Stimulated activated CD8-positive, alpha-beta memory T cell treated with anti-CD3 and anti-CD28 coated beads, Interleukin-12 subunit alpha, Interleukin-12 subunit beta, amount 100 ng/mL, for 1 hour (primary cell): ENCODE data around the gene KCNQ1.

ENCODE experiments used
- DNase-seq: peaks from one replicate; pipeline ENCODE4 v3.0.0-alpha.2; 2020; ENCODE audit warnings: low read depth

The KCNQ1 gene

DNA sequence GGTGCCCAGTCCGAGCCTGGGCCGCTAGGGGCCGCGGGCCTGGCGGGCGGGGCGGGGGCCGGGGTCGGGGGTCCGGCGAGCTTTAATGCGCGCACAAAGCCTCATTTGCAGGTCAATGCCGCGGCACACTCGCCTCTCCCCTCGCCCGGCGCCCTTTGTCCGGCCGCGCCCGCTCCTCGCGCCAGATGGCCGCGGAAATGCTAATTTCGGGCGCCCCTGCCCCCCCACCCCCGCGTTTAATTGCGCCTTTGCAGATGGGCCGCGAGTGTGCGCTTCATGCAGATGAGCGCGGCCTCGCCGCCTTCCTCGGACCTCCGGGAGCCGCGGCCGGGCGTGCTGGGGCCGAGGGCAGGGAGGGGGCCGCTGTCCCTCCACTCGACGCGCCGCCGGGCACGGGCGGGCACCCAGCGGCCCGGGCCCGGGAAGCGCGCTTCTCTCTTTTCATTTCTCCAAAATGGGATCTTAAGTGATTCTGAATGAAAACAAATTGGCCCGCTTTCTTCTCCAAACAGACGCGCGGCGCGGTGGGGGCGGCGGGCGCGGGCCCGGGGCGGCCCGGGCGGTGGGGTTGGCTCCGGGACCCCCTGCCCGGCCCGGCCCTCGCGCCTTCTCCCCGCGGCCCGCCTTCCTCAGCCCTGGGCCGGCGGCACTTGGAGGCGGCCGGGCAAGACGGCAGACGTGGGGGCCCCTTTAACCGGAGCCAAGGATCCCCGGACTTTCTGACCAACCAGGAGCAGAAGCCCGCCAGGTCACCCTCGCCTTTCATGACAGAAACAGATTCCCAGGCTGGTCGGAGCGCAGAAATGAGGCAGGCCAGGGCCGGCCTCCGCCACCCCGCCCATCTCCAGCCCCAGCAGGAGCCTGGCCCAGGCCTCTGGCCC is 417.8 kb downstream of the KCNQ1 start:
- DNase-seq, result no peak

DNA sequence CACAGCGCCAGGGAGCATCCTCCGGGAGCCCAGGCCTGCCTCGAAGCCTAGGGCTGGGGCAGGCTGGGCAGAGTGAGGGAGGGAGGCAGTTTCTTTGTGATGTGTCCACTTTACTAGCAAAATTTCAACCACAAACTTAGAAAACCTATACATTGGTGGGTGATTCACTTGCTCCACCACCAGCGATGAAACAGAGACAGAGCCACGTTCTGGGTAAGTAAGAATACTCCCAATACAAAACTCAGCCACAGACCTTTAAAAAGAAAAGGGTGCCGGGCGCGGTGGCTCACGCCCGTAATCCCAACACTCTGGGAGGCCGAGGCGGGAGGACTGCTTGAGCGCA is 418.4 kb downstream of the KCNQ1 start:
- no peak for DNase-seq

DNA sequence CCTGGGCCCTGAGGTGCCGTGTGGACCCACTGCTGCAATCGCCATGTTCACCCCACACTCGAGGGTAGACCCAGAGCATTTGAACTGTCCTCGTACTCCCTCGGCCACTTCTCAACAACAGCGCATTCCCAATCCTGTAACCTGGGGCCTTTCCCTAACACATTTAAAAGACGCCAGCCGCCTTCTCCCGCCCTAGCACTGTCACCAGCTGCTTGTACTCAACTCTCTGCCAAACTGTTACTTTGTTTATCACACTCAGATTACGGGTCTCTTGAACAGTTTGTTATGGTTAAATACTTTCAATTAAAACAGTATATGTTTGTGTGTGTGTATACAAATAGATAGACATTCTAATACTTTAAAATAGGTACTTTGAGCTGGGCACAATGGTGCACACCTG is 420.1 kb downstream of the KCNQ1 start:
- no peak for DNase-seq

DNA sequence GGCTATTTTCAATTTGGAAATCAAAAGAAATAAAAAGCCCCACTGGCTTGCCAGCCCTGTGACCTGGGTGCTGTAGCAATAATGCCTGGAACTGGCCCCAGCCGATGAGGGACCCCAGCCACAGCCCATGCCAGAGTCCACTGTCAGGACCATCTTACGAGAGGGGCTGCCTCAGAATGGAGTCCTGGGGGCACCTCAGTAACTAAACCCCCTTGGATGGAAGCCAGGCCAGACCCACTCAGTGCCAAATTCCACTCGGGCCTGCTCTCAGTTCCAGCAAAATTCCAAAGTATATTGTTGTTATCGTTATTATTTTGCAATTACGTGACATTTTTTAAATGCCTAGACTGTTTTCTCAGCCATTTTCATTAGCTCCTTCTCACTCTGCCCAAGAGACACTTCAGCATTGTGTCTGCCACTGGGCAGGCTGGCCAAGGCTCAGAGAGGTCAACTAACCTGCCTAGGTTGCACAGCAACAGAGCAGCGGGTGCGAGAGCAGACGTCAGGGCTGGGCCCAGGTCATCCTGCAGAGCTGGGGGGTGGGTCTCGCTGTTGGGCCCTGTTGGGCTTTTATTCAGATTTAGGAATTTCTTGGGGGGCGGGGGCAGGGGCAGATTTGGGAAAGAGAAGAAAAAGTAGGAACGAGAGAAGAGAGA is 421.2 kb downstream of the KCNQ1 start:
- no peak for DNase-seq

DNA sequence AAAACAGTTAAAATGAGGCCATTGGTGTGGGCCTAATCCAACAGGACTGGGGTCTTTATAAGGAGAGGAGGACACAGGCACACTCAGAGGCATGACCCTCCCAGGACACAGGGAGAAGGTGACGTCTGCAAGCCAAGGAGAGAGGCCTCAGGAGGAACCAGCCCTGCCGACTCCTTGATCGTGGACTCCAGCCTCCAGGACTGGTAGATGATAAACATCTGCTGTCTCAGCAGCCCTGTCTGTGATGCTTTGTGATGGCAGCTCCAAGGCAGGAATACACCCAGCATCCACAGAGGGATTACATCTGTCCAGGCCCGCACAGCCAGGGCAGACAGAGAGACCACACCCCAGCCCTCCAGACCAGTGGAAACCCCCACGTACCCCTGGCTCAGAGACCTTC is 422.3 kb downstream of the KCNQ1 start:
- DNase-seq, result no peak

DNA sequence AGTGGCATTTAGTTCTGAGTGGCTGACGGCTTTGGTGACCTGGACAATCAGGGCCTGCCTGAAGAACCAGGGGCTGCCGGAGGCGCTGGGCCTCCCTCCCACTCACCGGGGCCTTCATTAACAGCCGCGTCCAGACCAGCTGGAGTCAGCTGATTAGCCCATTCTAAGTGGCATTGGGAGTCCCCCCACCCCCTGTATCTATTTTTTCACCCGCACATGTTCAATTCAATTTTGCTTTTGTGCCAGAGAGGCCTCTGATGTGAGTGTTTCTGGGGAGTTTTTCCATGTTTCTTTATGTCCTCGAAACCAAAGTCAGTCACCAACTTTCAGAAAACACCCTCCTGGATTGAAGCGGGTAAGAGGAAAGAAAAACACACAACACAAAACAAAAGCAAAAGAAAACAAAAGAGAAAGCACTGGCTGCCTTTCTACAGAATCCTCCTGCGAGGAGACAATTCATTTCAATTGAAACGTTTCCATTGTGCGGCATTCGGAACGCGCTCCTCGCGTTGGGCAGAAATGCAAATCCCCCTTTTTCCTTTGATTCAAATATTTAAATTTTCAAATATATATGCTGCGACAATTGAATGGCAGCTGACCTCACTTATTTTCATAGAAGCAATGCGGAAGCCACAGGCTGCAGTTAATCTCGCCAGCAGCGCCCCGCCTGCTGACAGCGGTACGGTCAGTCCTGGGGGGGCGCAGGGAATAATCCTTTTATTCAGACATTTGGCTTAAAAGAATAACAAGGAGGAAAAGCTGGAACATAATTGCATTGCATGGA is 423.1 kb downstream of the KCNQ1 start:
- DNase-seq, result no peak

DNA sequence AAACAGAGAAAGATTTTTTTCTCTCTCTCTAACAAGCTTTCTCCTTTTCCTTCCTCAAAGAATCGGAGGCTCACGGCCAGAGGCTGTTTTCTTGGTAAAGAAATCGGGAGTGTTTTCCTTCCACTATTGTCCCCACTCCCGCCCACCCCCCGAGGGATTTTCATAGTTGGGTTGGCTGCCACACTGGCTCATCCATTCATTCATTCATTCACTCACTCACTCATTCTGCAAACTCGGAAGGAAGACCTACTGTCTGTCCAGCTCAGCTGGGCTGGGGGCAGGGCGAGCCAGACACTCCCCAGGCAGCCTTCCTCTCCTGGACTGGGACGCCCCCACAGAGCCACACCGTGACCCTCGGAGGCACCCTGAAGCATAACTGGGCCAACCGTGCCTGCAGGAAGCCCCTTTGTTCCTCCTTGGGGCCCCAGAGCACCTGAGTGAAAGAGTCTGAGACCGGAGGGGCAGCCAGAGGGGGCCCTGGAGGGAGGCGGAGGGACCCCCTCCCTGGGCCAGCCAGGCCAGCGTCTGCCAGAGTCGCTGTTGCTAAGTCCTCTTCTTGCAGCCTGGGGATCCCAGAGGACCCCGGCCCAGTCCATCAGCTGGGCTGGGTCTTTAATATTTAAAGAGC is 423.8 kb downstream of the KCNQ1 start:
- no peak for DNase-seq

DNA sequence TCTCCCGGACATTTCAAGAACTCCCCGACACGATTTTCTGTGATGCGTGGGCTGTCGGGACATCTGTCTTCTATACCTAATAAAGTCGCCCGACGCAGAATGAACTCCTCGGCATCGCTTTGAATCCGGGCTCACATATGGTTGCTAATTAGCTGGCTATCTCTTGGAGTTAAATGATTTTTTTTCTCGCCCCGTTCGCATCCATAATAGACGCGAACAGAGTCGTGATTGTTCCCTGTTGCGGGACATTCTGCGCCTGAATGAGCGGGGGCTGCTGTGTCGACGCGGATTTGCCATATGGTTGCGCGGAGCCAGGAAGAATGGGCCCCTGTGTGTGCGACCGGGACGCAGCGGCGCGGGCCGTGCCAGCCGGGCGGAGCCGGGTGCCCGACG is 424.3 kb downstream of the KCNQ1 start:
- no peak for DNase-seq

DNA sequence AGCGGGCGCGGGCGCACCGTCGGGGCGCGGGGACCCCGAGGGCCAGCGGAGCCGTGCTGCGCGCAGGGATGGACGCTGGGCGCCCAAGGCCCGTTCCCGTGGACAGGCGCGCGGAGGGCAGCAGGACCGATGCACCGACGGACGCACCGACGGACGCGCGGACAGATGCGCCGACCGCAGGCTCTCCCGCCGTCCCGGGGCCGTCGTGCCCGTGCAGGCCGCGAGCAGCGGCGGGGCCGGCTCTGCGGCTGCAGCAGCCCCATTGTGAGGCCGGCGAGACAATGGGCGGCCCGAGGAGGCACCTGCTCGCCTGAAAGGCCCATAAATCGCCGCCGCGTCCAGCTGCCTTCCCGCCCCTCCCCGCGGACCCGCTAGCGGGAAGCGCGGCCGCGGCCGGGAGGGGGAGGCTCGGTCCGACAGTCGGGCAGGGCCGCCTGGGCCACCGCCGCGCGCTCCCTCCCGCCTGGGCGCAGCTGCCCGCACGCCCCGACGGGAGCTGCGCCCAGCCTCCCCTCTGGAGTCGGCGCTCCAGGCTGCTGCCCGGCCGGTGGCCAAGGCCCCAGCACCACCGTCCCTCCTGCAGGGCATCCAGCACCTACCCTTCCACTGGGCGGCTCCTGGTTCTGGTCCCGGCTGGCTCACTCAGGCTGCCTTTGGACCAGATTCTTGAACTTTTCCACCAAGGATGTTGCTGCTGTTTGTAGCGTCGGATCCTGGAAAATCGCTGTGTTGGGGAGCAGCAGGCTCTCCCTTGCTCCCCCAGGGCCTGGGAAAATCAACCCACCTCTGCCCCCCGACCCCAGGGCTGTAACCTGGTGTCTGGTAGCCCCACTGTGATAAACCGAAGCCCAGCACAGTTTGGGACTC is 425.0 kb downstream of the KCNQ1 start:
- no peak for DNase-seq

DNA sequence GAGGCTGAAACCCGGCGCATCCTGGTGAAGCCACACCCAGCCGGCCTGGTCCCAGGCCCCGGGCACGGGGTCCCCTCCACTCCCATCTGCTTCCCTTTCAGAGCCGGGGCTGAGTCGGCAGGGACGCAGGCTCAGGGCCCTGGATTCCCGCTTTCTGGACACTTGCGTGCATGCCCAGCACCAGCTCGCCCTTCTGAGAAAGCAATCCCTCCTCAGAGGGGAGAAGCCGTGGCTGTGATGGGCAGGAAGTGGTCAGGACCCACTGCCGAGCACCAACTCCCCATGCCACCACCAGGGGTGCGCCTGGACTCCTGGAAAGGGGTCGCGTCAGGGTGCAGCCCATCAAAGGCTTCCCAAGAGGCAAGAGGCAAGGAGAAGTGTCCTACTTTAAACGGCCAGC is 425.7 kb downstream of the KCNQ1 start:
- no peak for DNase-seq

DNA sequence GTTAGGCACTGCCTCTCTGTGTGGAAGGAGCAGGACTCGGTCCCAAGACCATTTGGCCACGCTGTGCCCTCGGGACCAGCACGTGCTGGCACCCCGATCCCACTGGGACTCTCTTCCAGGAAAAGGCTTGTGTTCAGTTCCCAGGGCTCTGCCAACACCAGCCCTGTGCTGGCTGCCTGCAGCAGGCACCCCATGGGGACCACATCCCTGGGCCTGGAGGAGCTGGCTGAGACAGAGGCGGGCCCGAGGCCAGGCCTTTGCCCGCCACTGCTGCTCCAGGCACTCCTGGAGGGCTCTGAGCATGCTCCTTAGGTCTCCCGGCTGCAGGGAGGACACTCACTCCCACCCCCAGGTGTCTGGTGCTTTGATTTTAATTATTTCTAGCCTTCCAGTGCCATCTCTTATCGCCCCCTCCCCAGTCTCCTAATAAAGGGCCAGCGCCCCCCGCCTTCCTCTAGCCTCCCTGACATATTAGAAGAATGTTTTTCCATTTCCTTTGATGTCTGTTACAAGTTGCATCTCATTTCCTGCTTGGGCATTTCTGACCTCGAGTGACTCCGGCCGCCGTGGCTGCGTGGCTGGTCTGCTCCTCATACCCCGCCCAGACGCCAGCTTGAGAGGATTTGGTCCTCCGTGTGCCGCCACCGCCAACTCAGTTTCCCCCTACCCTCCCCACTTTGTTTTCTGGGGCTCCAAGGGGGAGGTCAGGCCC is 426.3 kb downstream of the KCNQ1 start:
- DNase-seq, result no peak

DNA sequence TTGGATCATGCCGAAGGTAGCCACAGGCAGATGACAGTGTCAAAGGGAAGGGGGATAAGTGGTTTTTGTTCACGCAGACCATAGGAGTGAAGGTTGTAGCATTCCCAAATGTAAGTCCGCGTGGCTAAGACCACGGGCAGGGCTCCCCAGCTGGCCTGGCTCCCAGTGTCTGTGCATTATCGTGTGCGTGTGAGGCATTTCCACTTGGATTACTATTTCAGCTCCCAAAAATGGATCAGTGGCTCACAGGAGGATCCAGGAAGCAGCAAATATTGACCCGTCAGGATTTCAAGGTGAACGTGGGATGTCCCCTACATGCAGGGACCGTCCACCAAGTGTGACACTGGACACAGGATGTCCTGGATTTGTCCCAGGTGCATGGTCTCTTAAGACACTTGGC is 430.2 kb downstream of the KCNQ1 start:
- DNase-seq, result no peak

DNA sequence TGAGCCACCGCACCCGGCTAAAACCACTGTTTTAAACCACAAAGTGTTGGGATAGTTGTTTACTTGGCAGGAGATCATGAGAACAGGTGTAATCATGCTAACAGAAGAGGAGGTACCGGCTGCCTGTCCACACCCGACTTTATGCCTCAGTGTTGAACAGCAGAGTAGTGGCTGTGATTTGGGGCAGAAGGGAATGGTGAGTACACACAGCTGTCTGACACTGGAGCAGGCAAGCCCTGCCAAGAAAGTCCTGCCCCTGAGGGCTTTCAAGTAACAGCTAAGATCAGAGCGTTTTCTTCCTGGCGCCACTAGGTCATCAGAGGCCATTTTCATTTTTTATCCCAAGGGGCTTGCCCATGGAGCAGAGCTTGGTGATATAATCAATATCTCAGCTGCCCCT is 432.7 kb downstream of the KCNQ1 start:
- no peak for DNase-seq

DNA sequence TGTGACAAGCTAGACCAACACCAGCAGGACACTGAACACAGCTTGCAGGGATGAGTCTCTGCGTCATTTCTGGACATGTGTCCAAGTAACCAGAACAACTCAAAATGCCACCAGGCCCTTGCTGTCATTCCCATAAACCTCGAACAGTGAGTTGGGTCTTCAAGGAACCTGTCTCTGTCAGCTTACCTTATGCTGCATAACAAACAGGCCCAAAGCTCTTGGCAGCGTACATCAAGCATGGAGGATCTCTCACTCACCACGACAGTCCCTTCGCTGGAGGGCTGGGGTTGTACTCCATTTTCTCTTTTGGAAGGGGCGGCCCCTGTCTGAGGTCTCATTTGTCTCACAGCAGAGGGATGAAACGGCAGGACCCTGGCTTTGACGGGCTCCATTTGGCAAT is 434.0 kb downstream of the KCNQ1 start:
- DNase-seq, result no peak

DNA sequence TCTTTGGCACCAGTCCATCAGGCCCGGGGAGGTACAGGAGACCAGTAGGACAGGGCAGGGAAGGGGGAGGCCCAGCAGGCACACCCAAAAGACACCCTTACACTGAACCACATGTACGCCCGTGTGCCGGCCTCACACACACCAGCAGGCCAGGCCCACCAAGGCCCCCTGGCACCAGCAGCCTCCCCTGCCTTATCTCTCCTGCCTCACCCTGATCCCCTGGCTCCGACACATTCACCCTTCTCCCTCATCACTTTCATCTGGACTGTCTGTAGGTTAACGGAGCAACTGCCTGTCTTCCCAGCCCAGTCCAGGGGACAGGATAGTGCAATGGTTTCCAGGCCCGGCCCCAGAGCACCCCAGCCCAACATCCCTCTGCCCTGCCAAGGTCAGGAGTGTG is 435.8 kb downstream of the KCNQ1 start:
- DNase-seq, result no peak

DNA sequence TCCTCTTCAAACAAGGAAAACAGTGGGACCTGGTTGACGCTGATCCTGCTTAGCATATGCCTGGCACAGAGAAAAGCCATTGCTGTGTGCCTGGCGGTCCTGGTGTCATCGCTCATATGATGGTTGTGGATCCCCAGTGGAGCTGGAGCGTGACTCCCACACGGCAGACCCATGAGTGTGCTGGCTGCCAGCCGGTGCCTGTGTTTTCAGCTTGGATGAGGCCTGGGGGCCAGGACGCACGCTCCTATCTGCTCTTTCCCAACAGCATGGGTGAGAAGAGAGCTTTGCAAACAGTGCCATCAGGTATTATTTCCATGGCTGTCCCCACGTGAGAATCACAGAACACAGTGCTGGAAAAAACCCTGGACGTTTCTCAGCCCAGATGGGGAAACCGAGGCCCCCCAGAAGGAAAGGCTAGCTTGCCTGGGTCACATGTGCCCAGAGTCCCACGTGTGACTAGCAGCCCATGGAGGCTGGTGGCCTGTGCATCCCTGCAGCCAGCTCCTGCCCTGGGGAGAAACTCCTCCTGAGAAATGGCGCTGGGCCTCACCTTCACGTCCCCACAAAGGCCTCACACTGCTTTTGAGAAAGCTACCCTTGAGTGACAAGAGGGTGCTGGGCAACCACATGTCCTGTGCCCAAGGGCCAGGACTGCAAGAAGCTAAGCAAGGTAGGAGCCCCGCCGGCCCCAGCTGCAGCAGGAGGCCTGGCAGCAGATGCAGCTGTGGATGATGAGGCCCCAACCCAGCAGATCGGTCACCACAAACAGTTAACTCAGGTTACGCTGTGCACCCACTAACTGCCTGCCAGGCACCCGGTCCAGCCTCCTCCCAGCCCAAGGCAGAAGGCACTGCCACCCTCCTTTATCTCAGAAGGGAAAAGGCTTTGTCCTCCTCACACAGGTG is 436.5 kb downstream of the KCNQ1 start:
- no peak for DNase-seq

DNA sequence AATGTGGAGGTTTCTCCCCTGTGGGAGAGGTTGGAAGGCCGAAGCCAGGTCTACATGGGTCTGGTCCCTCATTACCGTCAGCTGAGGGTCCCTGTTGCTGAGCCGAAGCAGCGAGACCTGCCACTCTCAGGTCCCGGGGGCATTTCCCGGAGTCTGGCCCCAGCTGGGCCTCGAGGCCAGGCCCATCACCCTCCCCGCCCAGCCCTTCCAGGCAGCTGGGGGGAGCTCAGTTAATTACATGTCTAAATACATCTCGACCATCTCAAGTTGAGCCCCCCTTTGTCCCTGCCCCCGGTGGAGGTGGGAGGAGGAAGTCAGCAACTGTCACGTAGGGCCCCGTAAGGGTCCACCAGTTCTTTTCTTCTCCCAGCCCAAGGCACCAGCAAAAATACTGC is 437.2 kb downstream of the KCNQ1 start:
- DNase-seq, result no peak

DNA sequence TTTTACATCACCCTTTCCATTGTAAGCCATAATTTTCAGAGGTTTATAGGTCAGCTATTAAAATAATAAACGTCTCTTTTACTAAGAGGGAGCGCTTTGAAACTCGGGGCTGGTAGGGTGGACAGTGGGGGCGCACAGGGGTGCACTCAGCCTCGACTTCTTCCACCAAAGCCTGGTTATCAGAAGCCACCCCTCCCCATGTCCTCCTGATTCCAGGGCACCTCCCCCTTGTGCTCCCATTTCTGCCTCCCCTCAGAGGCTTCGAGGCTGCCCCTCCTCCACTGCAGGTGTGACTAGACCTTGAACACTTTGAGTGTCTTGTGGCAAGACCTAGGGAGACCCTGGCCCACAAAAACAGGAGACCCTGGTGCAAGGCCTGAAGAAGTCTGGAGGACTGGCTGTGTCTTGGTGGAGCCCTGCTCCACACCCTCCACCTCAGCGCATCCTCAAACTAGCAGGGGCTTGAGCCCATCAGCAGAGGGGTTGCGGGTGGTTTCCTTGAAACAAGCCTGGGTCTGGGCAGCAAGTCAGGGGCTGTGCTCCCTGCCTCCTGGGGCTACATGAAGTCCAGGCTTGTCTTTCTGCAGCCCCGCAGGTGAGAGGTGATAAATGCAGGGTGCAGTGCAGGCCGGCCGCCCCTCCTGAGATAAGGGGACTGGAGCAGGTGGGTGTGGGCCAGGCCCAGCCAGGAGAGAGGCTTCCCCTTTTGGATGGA is 437.7 kb downstream of the KCNQ1 start:
- no peak for DNase-seq

DNA sequence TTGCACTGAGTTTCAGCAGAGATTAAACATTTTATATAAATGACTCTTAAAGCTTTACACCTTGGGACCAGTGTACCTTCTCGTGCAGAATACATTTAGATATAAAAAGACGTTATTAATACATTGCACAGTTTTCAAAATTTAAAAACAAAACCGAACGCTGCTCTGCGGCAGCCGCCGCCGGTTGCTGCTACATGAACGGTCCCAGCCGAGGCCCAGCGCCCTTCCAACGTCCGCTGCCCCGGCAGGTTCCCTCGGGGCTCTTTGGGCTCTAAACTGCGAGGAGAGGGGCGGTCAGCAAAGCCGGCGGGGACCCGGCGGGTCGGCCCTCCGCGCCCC is 438.8 kb downstream of the KCNQ1 start:
- no peak for DNase-seq
